HG03103 (cell line): ENCODE results near the gene FAAP100.

Source experiments
- ATAC-seq: cut with Tn5 transposase; IDR thresholded peaks from one replicate; pipeline ENCODE4 v1.9.1; 2021; ENCODE audit warnings: low read depth; ENCODE audit not compliant: unreplicated experiment

Gene FAAP100

DNA sequence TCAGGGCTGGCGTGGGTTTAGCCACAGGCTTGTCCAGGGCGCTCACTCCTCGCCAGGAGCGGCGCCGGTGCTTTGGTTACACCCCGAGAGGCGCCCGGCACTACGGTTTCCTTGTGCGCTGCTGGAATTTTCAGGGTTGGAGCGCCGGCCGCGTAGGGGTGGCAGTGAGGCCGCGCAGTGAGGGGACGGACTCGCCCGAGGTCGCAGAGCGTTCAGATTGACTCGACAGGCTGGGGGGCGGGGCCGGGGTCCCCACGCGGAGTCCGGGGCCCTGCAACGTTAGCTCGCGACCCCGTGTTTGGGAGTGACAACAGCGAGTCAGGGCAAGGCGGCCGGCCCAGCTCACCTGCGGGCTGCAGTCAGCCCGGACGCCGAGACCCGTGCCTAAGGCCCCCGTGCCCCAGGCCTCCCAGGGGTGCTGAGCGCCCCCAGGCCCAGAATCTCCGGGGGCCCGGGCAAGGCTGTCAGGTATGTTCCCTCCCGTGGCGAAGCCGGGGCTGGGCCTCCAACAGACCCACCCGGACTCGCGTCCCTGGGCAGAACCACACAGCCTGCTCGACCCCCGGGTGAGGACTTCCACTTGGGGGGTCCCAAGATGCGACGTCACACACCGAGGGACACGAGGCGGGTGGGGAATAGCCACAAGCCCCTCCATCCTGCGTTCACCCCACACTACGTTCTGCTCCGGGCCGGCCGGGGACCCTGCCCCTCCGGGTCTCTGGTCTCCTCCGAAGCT lies 38.2 kb downstream of the FAAP100 start:
- ATAC-seq, result no peak

DNA sequence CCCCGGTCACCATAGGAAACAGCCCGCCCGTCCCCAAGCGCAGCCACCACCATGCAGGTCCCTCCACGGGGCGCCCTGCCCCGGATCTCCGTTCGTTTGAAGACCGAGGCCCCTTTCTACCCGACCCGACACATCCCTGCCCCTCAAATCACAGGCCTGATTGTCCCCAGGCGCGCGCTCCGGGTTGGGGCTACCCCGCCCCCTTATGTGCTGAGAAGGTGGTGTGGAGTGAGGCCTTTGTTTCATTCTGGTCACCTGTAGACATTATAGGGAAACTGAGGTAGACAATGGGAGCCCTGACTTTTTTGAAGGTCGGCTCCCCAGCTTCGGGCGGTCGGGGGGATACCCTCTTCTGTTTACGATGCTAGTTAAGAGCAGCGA lies 38.8 kb downstream of the FAAP100 start:
- no peak for ATAC-seq

DNA sequence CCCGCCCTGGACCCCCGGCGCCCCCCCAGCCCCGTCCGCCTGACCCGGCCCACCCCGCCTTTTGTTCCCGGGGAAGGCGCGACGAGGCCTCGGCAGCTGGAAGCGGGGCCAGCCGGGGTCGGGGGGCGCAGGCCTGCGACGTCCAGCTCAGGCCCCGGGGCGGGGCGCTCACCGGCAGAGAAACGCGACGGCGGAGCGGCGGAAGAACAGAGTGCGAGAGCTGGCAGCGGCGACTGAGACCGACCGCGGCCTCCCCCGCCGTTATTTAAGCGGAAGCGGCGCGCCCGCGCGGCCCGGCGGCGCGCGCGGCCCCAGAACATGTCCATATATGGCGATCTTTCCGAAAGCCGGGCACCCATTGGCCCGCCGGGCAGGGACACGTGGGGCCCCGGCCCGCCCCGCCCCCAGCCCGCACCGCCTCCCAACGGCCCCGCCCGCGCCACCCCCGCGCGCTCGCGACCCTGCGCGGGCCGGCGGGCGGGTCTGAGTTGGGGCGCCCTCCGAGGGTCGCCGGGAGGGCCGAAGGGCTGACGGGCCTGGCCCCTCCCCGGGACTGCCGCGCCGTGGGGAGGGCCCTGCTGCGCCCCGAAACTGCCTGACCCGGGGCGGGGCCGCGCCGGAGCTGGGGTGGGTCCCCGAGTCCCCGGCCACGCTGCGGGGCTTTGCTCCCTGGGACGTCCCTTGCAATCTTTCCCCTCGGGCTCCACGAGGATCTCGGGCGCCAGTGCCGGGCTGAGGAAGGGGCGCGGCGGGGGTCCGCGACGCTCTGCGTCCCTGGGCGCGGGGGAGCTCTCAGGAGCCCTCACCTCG lies 39.4 kb downstream of the FAAP100 start, which contains the start of gene ACTG1:
ACTG1 (minus strand) TSS at position 238 of the 810 bp plus-strand sequence. CDS start 445 bp downstream, outside the sequence.
- peak; percentile 40 for ATAC-seq

DNA sequence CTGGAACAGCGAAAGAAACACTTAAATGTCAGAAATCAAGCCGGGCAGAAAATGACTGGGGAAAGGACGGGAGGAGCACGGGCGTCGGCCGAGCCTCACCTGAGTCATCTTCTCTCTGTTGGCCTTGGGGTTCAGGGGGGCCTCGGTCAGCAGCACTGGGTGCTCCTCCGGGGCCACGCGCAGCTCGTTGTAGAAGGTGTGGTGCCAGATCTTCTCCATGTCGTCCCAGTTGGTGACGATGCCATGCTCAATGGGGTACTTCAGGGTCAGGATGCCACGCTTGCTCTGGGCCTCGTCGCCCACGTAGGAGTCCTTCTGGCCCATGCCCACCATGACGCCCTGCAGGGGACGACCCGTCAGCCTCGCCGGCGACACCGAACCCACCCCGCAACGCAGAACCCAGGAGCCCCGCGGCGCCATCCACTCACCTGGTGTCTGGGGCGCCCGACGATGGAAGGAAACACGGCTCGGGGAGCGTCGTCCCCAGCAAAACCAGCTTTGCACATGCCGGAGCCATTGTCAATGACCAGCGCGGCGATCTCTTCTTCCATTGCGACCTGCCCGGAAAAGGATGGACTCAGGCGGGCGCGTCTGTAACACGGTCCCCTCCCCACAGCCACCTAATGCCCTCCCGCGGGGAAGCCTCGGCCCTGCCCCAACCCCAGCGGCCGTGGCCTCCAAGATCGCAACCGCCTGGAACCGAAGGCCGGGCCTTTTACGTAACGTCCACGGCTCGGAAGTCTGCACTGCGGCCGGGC lies 40.2 kb downstream of the FAAP100 start:
- no peak for ATAC-seq

DNA sequence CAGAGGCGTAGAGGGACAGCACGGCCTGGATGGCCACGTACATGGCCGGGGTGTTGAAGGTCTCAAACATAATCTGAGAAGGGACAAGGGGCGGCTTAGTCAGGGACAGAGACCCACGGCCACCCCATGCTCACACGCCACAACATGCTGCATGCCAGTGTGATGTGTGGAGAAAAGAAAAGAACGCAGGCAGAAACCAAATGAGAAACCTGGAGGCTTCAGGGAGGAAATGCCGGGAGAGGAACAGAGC lies 40.7 kb downstream of the FAAP100 start:
- no peak for ATAC-seq

DNA sequence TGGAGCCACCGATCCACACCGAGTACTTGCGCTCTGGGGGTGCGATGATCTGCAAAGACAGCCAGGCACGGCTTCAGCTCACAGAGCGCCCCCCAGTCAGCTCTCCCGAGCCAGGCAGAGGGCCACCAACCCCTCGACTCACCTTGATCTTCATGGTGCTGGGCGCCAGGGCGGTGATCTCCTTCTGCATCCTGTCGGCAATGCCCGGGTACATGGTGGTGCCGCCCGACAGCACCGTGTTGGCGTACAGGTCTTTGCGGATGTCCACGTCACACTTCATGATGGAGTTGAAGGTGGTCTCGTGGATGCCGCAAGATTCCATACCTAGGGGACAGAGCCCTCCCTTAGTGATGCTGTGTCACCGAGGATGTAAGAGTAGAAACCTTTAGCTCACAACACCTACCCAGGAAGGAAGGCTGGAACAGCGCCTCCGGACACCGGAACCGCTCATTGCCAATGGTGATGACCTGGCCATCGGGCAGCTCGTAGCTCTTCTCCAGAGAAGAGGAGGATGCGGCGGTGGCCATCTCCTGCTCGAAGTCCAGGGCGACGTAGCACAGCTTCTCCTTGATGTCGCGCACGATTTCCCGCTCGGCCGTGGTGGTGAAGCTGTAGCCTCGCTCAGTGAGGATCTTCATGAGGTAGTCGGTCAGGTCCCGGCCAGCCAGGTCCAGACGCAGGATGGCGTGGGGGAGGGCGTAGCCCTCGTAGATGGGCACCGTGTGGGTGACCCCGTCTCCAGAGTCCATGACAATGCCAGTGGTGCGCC lies 41.2 kb downstream of the FAAP100 start:
- no peak for ATAC-seq

DNA sequence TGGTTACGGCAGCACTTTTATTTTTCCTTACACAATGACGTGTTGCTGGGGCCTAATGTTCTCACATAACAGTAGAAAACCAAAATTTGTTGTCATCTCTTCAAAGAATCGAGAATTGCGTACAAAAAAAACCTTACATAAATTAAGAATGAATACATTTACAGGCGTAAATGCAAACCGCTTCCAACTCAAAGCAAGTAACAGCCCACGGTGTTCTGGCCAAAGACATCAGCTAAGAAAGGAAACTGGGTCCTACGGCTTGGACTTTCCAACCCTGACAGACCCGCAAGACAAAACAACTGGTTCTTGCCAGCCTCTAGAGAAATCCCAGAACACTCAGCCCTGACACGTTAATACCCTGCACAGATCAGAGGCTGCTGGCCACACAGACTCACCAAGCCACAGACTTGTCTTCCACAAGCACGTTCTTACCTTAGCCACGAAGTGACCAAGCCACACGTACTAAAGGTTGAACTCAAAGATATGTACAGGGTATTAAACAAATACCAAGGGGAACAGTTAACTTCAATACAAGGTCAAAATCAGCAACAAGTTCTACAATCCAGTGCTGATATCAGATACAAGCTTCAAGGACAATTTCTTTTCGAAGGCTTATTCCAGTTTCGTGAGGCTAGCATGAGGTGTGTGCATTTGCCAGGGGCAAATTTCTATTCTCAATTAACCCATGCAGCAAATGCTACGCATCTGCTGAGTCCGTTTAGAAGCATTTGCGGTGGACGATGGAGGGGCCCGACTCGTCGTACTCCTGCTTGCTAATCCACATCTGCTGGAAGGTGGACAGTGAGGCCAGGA lies 42.0 kb downstream of the FAAP100 start:
- no peak for ATAC-seq

DNA sequence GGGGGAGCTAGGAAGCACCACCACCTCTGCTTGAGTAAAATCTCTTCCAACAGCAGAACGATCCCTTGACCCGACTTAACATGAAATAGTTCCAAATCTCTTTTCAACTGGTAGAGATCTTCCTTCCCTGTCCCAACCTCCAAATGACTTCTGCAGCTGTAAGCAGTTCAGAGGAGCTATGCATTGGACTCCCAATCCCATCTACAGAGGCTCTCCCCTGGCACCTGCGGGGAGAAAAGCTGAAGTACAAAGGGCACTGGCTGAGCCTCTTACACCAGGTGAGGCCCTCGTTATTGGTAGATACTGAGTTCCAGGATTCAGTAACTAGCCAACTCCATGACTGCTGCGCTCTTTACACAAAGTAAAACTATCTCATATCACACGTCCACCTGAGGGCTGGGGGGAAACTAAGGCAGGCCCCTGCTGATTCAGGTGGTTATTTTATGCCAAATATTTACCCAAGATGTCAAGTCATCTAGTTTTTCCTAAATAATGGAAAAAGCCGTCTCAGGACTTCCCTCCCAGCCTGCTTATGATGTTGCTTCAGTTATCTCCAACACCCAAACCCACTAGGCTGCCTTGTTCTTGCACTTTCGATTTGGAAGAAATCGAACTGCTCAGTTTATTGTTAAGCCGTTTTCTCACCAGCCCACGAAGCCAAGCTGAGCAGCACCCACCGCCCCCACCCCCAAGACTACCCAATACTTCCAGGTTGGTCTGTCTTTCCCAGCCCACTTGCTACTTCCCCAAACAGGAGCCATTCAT lies 42.8 kb downstream of the FAAP100 start:
- ATAC-seq, result no peak

DNA sequence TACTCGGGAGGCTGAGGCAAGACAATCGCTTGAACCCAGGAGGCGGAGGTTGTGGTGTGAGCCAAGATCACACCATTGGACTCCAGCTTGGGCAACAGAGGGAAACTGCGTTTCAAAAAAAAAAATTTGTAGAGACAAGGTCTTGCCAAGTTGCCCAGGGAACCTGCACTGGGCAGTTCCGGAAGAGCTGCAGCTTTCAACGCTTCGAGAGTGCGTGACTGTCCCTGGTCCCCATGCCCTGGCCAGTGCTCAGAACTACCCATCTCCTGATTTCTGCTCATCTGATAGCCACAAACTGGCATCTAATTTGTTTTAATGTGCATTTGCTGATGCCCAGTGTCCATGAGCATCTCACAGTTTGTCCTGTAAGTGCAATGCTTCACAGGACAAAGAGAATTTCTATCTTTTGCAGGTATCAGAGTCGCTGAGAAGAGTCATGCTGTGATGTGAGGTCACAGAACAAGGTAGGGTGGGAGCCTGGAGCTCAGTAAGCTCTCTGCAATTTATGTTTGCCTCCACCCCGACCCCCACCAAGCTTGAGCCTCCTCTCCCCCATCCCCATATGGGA lies 43.4 kb downstream of the FAAP100 start:
- no peak for ATAC-seq

DNA sequence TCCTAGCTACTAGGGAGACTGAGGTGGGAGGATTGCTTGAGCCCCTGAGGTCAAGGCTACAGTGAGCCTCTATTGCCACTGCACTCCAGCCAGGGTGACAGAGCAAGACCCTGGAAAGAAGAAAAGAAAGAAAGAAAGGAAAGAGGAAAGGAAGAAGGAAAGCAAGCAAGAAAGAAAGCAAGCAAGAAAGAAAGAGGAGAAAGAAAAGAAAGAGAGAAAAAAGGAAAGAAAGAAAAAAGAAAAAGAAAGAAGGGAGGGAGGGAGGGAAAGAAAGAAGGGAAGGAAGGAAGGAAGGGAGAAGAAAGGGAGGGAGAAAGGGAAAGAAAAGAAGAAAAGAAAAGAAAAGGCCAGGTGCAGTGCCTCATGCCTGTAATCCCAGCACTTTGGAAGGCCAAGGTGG lies 48.5 kb downstream of the FAAP100 start:
- no peak for ATAC-seq

DNA sequence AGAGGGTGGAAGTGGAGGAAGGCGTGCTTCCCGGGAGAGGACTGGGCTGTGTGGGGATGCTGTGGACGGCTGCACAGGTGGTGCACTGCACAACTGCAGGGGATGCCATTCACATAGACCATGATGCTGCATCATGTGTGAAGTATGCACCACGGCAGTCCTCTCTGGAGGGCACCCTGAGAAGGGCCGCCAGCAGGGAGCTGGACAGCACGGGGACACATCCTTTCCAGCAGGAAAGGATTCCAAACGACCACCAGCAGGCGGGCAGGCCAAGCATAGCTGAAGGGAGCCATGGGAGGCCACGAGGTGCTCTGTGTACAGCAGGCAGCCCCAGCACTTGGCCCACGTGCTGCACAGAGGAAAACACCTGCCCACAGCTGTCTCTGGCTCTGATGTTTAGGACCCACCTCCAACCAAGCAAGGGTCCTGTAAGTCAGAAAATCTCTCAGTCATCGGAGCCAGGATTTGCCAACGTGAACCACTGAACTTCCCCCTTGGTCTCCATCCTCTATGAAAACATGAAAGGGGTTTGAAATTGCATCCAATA lies 49.6 kb downstream of the FAAP100 start:
- no peak for ATAC-seq

DNA sequence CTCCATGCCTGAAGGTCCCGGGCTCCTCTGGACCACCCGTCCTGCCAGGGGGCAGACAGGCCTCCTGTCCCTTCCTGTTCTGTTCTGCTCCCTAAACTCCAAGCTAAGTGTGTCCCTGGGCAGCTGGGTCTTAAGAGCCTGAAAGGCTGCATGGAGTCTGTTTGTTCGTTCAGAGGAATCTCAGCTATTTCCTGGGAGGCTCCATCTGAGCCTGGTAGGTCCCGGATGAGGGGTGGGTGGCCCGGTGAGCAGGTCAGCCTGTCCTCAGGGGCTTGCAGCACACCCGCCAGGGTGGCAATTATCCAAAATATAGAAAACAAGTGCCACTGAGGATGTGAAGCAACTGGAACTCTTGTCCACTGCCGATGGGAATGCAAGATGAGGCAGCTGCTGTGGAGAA lies 52.1 kb downstream of the FAAP100 start:
- ATAC-seq, result no peak

DNA sequence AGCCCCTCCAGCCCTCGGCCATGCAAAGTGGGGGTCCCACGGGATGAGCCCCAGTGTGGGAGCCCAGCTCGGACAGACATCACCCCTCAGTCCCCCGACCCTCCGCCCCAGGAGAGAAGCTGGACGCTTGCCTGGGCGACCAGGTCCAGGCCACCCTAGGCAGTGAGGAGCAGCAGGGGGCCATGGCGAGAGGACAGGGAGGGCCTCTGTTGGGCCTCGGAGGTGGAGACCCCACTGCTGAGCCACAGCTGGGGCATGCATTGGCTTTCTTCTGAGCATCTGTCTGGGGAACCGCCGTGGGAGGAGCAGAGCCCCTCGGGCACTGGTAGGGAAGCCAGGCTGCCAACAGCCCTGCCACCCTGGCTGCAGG lies 52.6 kb downstream of the FAAP100 start:
- ATAC-seq, result no peak

DNA sequence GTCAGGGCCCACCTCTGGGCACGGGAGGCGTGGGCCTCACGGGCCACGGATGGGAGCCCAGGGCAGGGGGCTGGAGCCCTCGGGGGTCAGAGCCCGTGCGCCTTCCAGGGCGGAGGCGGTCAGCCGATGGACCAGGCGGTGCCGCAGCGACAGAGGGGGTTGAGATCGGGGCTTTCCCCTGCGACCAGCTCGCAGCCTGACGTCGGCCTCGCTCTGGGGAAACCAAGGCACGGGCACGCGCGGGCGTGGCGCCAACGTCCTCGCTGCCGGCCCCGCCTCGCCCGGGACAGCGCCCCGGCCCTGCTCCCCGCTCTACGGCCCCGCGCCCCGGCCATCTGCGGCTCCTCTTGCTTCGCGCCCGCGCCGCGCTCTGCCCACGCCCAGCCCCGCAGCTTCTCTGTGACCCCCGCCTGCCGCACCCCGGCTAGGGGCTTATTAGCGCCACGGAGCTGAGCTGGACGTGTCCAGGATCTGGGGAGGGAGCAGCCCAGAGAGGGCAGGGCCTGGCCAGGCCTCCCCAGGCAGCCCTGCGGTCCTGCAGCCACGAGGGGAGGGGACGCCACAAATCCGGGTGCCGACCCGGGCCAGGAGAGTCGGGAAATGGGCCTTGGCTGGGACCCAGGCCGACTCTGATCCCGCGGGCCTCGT lies 53.1 kb downstream of the FAAP100 start:
- no peak for ATAC-seq

DNA sequence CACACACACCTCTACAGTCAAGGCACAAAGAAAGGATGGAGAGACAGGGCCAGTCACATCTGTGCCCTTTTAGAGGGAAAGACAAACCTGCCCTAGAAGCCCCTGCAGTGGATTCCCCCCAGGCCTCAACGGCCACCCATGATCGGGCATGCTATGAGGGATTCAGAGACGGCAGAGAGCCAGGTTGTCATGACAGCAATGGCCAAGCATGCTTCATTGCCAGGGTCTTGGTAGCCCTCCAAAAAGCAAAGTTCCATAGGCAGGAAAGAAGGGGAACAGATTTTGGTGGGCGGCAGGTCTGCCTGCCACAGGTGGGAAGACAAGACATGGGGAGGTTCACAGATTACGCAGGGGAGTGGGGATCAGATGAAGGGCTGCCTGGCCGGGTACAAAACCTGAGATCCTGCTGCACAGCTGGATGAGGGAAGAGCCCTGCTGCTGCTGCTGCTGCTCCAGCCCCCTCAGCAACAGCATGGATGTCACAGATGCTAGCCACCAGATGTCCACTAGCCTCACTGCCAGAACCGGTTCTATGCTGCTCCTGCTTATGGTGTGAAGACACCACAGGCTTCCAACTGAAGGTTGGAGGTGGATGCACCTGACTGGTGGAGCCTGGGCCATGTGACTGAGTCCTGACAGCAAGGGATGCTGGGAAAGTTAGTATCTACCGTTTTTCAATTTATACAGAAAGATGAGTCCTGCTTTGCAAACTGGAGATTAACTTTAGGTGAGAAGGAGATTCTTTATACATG lies 57.4 kb downstream of the FAAP100 start:
- ATAC-seq, result no peak

DNA sequence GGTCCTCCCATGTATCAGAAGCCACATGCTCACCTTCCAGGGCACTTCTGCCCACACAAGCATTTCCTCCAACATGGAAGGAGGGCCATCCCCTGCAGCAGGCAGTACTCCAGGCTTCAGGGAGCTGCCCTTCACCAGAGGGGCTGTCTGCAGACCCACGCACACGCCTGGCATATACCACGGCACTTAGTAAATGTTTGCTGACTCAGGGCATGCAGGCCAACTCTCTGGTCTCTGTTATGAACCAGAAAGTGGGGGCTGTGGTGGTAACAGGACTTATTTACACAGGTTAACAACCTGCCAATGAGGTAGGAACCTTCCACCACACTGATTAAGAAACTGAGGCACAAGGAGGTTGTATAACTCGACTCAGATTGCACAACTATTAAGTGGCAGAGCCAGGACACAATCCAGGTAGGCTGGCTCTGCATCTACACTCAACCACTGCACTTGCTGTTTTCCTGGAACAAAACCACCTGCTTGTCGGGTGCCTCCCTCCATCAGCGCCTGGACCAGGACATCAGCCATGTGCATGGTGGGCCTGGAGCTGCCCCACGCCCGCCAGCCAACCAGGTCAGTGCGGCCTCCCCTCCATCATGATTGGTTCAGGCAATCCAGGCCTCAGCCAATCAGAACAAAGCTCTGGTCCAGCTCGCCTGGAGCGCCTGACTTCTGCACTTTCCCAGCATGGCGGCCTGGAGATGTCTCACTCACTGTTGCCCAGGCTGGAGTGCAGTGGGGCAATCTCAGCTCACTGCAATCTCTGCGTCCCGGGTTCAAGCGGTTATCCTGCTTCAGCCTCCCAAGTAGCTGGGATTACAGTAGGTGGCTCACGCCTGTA lies 58.7 kb downstream of the FAAP100 start:
- ATAC-seq, result no peak

DNA sequence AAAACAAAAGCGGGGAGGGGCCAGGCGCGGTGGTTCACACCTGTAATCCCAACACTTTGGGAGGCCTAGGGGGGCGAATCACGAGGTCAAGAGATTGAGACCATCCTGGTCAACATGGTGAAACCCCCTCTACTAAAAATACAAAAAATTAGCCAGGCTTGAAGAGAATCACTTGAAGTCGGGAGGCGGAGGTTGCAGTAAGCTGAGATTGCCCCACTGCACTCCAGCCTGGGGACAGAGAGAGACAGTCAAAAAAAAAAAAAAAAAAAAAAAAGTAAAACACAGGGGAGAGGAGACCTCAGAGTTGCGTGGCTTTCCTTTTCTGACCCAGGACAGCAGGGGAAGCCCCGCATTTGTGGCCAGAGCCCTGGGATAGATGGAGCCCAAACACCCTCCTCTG lies 59.4 kb downstream of the FAAP100 start:
- ATAC-seq, result no peak
